ENCODE results near the gene DIS3L2.

GRCh38 chr2:231968820-231969219 lies 7.3 kb downstream of the DIS3L2 start:
- no peak for TF ChIP-seq POLR2A (IDR thresholded peaks at IDR 0.05; ENCODE audit: low read length)
- no peak for TF ChIP-seq GATA1 (IDR thresholded peaks at IDR 0.05; ENCODE audit: low read depth, low read length)

Data from erythroblast (primary cell).